ENCODE measurements around the gene NDUFAF4.

- no peak for TF ChIP-seq POLR2AphosphoS5 (IDR thresholded peaks at IDR 0.05)
- TF ChIP-seq CTCF (IDR thresholded peaks at IDR 0.05), result no peak
These were observed 8.9 kb downstream of the NDUFAF4 start for GRCh38 chr6:96888745-96889144.

Data from breast epithelium (tissue), 3 donors.